ENCODE results near the gene CENPX. TPM values are rescaled to one million over a fixed set of nuclear protein-coding genes. Genes with fewer than 3 reads are reported as not detected.

CENPX gene
- total RNA-seq, 4 donors from 2014 or later: 85.4 to 131 (median 104) TPM

- in situ Hi-C loops (cut with MboI; ENCODE audit: low pct_ligation_motif_present in 1 of 4, low pct_unique_long_range_greater_than_20kb in 1 of 4, low sequenced_read_pairs in 3 of 4): no loop called here
Measured at GRCh38 chr17:81976332-81977210, 46.1 kb downstream of the CENPX start.

GRCh38 chr17:81973432-81973831 lies 49.2 kb downstream of the CENPX start:
- intact Hi-C loops (cut with DNase I; ENCODE audit: low total_unique reads): no loop called here
- in situ Hi-C loops (cut with MboI; ENCODE audit: low pct_ligation_motif_present in 1 of 4, low pct_unique_long_range_greater_than_20kb in 1 of 4, low sequenced_read_pairs in 3 of 4): loop anchor here in 1 of 4 donors (25.0 kb wide), 1 partner anchor 189 kb away; no protein-coding TSS in a partner anchor
- Histone ChIP-seq H3K36me3 (no peaks in the 10 kb centered on the region), H3K9me3 (no peaks in the 10 kb centered on the region), H3K27me3 (peaks cover 3% of the 10 kb centered on the region), H3K4me1 (peaks cover under 1 to 17% (median 14%) of the 10 kb centered on the region in 4 donors), H3K27ac (no peak overlapping the region), H3K4me3 (no peak overlapping the region)
- no peak for TF ChIP-seq POLR2A (IDR thresholded peaks at IDR 0.05)
- no peak for TF ChIP-seq CTCF (IDR thresholded peaks at IDR 0.05)
- no peak for TF ChIP-seq EP300 (IDR thresholded peaks at IDR 0.05; ENCODE audit: low read depth)
- no peak for TF ChIP-seq POLR2AphosphoS5 (IDR thresholded peaks at IDR 0.05)
- no peak for DNase-seq

More at GRCh38 chr17:81976332-81977210, 46.1 kb downstream of the CENPX start:
- Histone ChIP-seq H3K36me3 (no peaks in the 10 kb centered on the region), H3K9me3 (no peaks in the 10 kb centered on the region), H3K27me3 (no peaks in the 10 kb centered on the region), H3K4me3 (peak overlapping the region; percentile 63 to 99 (median 78)), H3K27ac (peak overlapping the region; percentile 84 to 97 (median 94)), H3K4me1 (peaks cover 0 to 19% (median 13%) of the 10 kb centered on the region in 4 donors)
- 26% methylated on average over 30 of the region's 30 CpGs; no CpG with 5 or more reads in 1 of the 2 donors for WGBS, 2 donors (ENCODE audit: low coverage in 1 of 2)
- TF ChIP-seq POLR2AphosphoS5 (IDR thresholded peaks at IDR 0.05): no peak
- TF ChIP-seq EP300 (IDR thresholded peaks at IDR 0.05; ENCODE audit: low read depth): no peak
- no peak for TF ChIP-seq CTCF (IDR thresholded peaks at IDR 0.05)
- no peak for TF ChIP-seq POLR2A (IDR thresholded peaks at IDR 0.05)
- peak; percentile 49 for DNase-seq
- intact Hi-C loops (cut with DNase I; ENCODE audit: low total_unique reads): no loop called here

DNA sequence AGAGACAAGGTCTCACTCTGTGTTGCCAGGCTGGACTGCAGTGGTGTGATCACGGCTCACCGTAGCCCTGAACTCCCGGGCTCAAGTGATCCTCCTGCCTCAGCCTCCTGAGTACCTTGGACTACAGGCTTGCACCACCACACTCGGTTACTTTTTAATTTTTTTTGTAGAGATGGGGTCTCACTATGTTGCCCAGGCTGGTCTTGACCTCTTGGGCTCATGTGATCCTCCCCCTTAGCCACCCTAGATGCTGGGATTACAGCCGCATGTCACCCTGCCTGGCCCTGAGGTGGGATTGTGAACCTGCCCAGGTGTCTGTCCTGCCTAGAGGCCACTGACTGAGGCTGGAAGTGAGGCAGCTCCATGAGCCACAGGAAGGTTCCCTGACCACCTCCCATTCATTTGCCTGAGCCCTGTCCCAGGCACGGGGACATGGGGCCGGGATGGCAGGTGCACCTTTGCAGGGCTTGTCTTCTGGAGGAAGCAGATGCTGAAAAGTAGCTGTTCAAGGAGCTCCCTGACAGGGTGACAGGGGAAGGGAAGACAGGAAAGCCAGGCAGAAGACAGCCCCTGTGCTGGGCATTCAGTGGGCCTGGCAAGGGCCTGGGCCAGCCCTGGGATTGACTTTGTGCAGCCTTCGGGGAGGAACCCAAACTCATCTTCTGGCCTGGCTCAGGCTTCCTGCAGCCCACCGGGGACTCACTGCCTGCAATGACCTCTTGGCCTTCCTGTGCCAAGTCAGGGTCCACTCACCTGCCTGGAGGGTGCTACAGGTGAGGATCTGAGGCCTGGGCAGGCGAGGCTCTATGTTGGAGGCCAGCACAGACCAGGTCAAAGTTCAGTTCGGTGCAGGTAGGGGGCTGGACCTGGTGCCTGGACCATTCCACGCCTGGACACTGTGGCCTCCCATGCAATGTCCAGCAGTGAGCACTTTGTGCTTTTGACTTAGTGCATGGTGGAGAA lies 53.5 kb downstream of the CENPX start:
- Histone ChIP-seq H3K27me3 (peaks cover 44% of the 10 kb centered on the region), H3K36me3 (no peaks in the 10 kb centered on the region), H3K4me3 (no peak overlapping the region), H3K9me3 (no peaks in the 10 kb centered on the region), H3K27ac (no peak overlapping the region), H3K4me1 (peaks cover 15 to 26% (median 21%) of the 10 kb centered on the region in 4 donors)
- intact Hi-C loops (cut with DNase I; ENCODE audit: low total_unique reads): no loop called here
- 40 to 79% methylated on average over 2 to 11 of the region's 12 CpGs for WGBS, 2 donors (ENCODE audit: low coverage in 1 of 2)
- TF ChIP-seq POLR2AphosphoS5 (IDR thresholded peaks at IDR 0.05) (no peak), CTCF (IDR thresholded peaks at IDR 0.05) (no peak), EP300 (IDR thresholded peaks at IDR 0.05; ENCODE audit: low read depth) (no peak), POLR2A (IDR thresholded peaks at IDR 0.05) (no peak)
- no peak for DNase-seq
- in situ Hi-C loops (cut with MboI; ENCODE audit: low pct_ligation_motif_present in 1 of 4, low pct_unique_long_range_greater_than_20kb in 1 of 4, low sequenced_read_pairs in 3 of 4): loop anchor here in 1 of 4 donors (25.0 kb wide), 1 partner anchor 193 kb away; no protein-coding TSS in a partner anchor

Other genes starting within 250 kb of the CENPX start
- under 1 TPM in 2 of 4 donors, not detected in 2; 0.14 to 0.64 TPM for gene GCGR, start 218.7 kb downstream of the CENPX start, total RNA-seq
- 10 to 100 TPM; 23.3 to 44.0 (median 33.2) TPM for gene MCRIP1, start 189.6 kb downstream of the CENPX start, total RNA-seq
- gene PPP1R27, start 187.8 kb downstream of the CENPX start, total RNA-seq: under 1 TPM in 1 of 4 donors, not detected in 3; 0.68 TPM
- gene P4HB, start 162.3 kb downstream of the CENPX start, total RNA-seq: 100 to 1,000 TPM; 486 to 732 (median 556) TPM
- gene ARHGDIA, start 151.5 kb downstream of the CENPX start, total RNA-seq: 100 to 1,000 TPM; 189 to 480 (median 323) TPM
- gene ALYREF, start 131.3 kb downstream of the CENPX start, total RNA-seq: 10 to 100 TPM; 23.1 to 47.7 (median 36.7) TPM
- gene ANAPC11, start 131.2 kb downstream of the CENPX start, total RNA-seq: 100 to 1,000 TPM in 1 of 4 donors, 10 to 100 TPM in 3; 56.7 to 126 (median 86.6) TPM
- gene NPB, start 120.6 kb downstream of the CENPX start, total RNA-seq: under 1 TPM in 1 of 4 donors, not detected in 3; 0.41 TPM
- 100 to 1,000 TPM in 1 of 4 donors, 10 to 100 TPM in 3; 37.2 to 424 (median 77.1) TPM for gene PCYT2, start 111.5 kb downstream of the CENPX start, total RNA-seq
- 100 to 1,000 TPM in 2 of 4 donors, 10 to 100 TPM in 2; 76.5 to 315 (median 172) TPM for gene SIRT7, start 104.7 kb downstream of the CENPX start, total RNA-seq
- gene MAFG, start 95.1 kb downstream of the CENPX start, total RNA-seq: 10 to 100 TPM; 22.4 to 34.4 (median 24.3) TPM
- gene PYCR1, start 85.6 kb downstream of the CENPX start, total RNA-seq: 100 to 1,000 TPM in 1 of 4 donors, 10 to 100 TPM in 2, not detected in 1; 16.4 to 257 (median 20.5) TPM
- gene MYADML2, start 75.6 kb downstream of the CENPX start, total RNA-seq: not detected
- not detected for gene NOTUM, start 61.7 kb downstream of the CENPX start, total RNA-seq
- gene ASPSCR1, start 45.2 kb downstream of the CENPX start, total RNA-seq: 10 to 100 TPM; 21.0 to 61.7 (median 41.3) TPM
- 10 to 100 TPM; 12.7 to 40.6 (median 23.5) TPM for gene LRRC45, start 427 bp upstream of the CENPX start, total RNA-seq
- gene RAC3, start 8.8 kb upstream of the CENPX start, total RNA-seq: 10 to 100 TPM in 1 of 4 donors, 1 to 10 TPM in 3; 2.6 to 11.1 (median 5.0) TPM
- gene DCXR, start 14.8 kb upstream of the CENPX start, total RNA-seq: 100 to 1,000 TPM in 1 of 4 donors, 10 to 100 TPM in 3; 49.4 to 117 (median 71.3) TPM
- gene RFNG, start 28.9 kb upstream of the CENPX start, total RNA-seq: 10 to 100 TPM; 33.2 to 92.0 (median 48.8) TPM
- 100 to 1,000 TPM in 2 of 4 donors, 10 to 100 TPM in 2; 42.0 to 160 (median 85.5) TPM for gene GPS1, start 29.0 kb upstream of the CENPX start, total RNA-seq
- gene DUS1L, start 42.9 kb upstream of the CENPX start, total RNA-seq: 100 to 1,000 TPM in 3 of 4 donors, 10 to 100 TPM in 1; 98.6 to 306 (median 132) TPM
- 100 to 1,000 TPM in 2 of 4 donors, 10 to 100 TPM in 2; 25.1 to 185 (median 99.4) TPM for gene FASN, start 75.4 kb upstream of the CENPX start, total RNA-seq
- gene CCDC57, start 190.0 kb upstream of the CENPX start, total RNA-seq: 10 to 100 TPM; 23.5 to 87.5 (median 48.3) TPM
- 100 to 1,000 TPM in 1 of 4 donors, 10 to 100 TPM in 3; 11.5 to 105 (median 48.9) TPM for gene SLC16A3, start 206.2 kb upstream of the CENPX start, total RNA-seq

Measured in transverse colon (tissue), 4 donors.